ENCODE measurements around the gene MOK. TPM values are rescaled to one million over a fixed set of nuclear protein-coding genes. Genes with fewer than 3 reads are reported as not detected.

The MOK gene
- total RNA-seq, 3 donors from 2014 or later = 6.2 to 11.2 (median 7.4) TPM

GRCh38 chr14:102252834-102253801 lies 51.8 kb downstream of the MOK start:
- TF ChIP-seq CTCF (IDR thresholded peaks at IDR 0.05) = no peak
- intact Hi-C loops (cut with DNase I, micrococcal nuclease) = no loop called here
- H3K9me3 ChIP-seq = no peaks in the 10 kb centered on the region
- DNase-seq (no peak), ATAC-seq (no peak)
- H3K36me3 ChIP-seq (ENCODE audit: low read depth) = no peaks in the 10 kb centered on the region
- H3K4me1 ChIP-seq (ENCODE audit: low read depth) = no peaks in the 10 kb centered on the region
- no peak overlapping the region for H3K4me3 ChIP-seq

GRCh38 chr14:102251161-102251560 lies 53.8 kb downstream of the MOK start:
- Histone ChIP-seq H3K4me1 (ENCODE audit: low read depth) (no peaks in the 10 kb centered on the region), H3K9me3 (no peaks in the 10 kb centered on the region), H3K4me3 (no peak overlapping the region), H3K36me3 (ENCODE audit: low read depth) (no peaks in the 10 kb centered on the region)
- ATAC-seq = no peak
- intact Hi-C loops (cut with DNase I, micrococcal nuclease) = no loop called here
- no peak for DNase-seq
- no peak for TF ChIP-seq CTCF (IDR thresholded peaks at IDR 0.05)

GRCh38 chr14:102250636-102251035 lies 54.3 kb downstream of the MOK start:
- ATAC-seq = no peak
- Histone ChIP-seq H3K36me3 (ENCODE audit: low read depth) (no peaks in the 10 kb centered on the region), H3K9me3 (no peaks in the 10 kb centered on the region), H3K4me1 (ENCODE audit: low read depth) (no peaks in the 10 kb centered on the region), H3K4me3 (no peak overlapping the region)
- no peak for DNase-seq
- intact Hi-C loops (cut with DNase I, micrococcal nuclease) = no loop called here
- TF ChIP-seq CTCF (IDR thresholded peaks at IDR 0.05) = no peak

- DNase-seq (no peak), ATAC-seq (no peak)
- intact Hi-C loops (cut with DNase I, micrococcal nuclease) = no loop called here
- Histone ChIP-seq H3K36me3 (ENCODE audit: low read depth) (no peaks in the 10 kb centered on the region), H3K4me1 (ENCODE audit: low read depth) (no peaks in the 10 kb centered on the region), H3K9me3 (no peaks in the 10 kb centered on the region), H3K4me3 (no peak overlapping the region)
- TF ChIP-seq CTCF (IDR thresholded peaks at IDR 0.05) = no peak
Observed at GRCh38 chr14:102249981-102250380, 55.0 kb downstream of the MOK start.

- Histone ChIP-seq H3K4me3 (no peak overlapping the region), H3K9me3 (no peaks in the 10 kb centered on the region), H3K36me3 (ENCODE audit: low read depth) (no peaks in the 10 kb centered on the region), H3K4me1 (ENCODE audit: low read depth) (no peaks in the 10 kb centered on the region)
- DNase-seq (no peak), ATAC-seq (no peak)
- no peak for TF ChIP-seq CTCF (IDR thresholded peaks at IDR 0.05)
- intact Hi-C loops (cut with DNase I, micrococcal nuclease) = no loop called here
Observed at GRCh38 chr14:102249041-102249440, 55.9 kb downstream of the MOK start.
